HTR-8/SVneo (cell line): Measurements from ENCODE around the gene PPME1.

Experiments used
- DNase-seq: peaks from one replicate; pipeline ENCODE4 v3.0.0; 2011; ENCODE audit warnings: low spot score, mixed read lengths; ENCODE audit not compliant: insufficient read length
- FAIRE-seq: peaks from 2 replicates; lab custom pipeline; 2011; peaks lifted over from hg19 to GRCh38; lab: Jason Lieb, UNC

PPME1 gene

GRCh38 chr11:74272276-74272675 lies 101.2 kb downstream of the PPME1 start:
- FAIRE-seq (no peak), DNase-seq (no peak)

GRCh38 chr11:74276581-74276980 lies 105.5 kb downstream of the PPME1 start:
- no peak for DNase-seq
- FAIRE-seq, result no peak

GRCh38 chr11:74278103-74278502 lies 107.0 kb downstream of the PPME1 start:
- FAIRE-seq, result no peak
- no peak for DNase-seq

- FAIRE-seq, result peak; percentile 36
- peak; percentile 65 for DNase-seq
Measured at GRCh38 chr11:74278721-74279161, 107.7 kb downstream of the PPME1 start.

- peak; percentile 67 for FAIRE-seq
- no peak for DNase-seq
Measured at GRCh38 chr11:74279256-74279655, 108.2 kb downstream of the PPME1 start.

GRCh38 chr11:74280494-74280893 lies 109.4 kb downstream of the PPME1 start:
- DNase-seq, result no peak
- no peak for FAIRE-seq

- no peak for DNase-seq
- no peak for FAIRE-seq
Measured at GRCh38 chr11:74282421-74282820, 111.3 kb downstream of the PPME1 start.

- DNase-seq, result no peak
- no peak for FAIRE-seq
Measured at GRCh38 chr11:74282914-74283371, 111.9 kb downstream of the PPME1 start.

GRCh38 chr11:74283580-74284180 lies 112.6 kb downstream of the PPME1 start:
- FAIRE-seq (no peak), DNase-seq (no peak)

- DNase-seq (no peak), FAIRE-seq (no peak)
Measured at GRCh38 chr11:74284466-74284865, 113.4 kb downstream of the PPME1 start.

- DNase-seq (peak; percentile 71), FAIRE-seq (no peak)
Measured at GRCh38 chr11:74288161-74288560, 117.1 kb downstream of the PPME1 start.

- DNase-seq (no peak), FAIRE-seq (no peak)
Measured at GRCh38 chr11:74288911-74289310, 117.8 kb downstream of the PPME1 start.

GRCh38 chr11:74297484-74297883 lies 126.4 kb downstream of the PPME1 start:
- DNase-seq (no peak), FAIRE-seq (no peak)

- no peak for FAIRE-seq
Measured at GRCh38 chr11:74299015-74299414, 127.9 kb downstream of the PPME1 start.

More at GRCh38 chr11:74299015-74299414, 127.9 kb downstream of the PPME1 start:
- DNase-seq, result no peak
